Epithelial cell of prostate (primary cell): ENCODE measurements around the gene DNM3.
A peak's percentile ranks its signal among the peaks of the same experiment; 100 is the strongest.
"Not testable (repeated sequence)": the region's sequence is repeated elsewhere in the genome, so short reads cannot be mapped to it uniquely, and the experiment has no call there.

Experiments
- DNase-seq: peaks from one replicate; pipeline ENCODE4 v3.0.0-alpha.2; 2011; ENCODE audit warnings: low read depth, low spot score
- H3K27ac ChIP-seq: fragments of 450-650 bp; 2 replicates; pipeline ENCODE4 v1.5.1; 2017; ENCODE audit warnings: mild to moderate bottlenecking

The DNM3 gene

GRCh38 chr1:171841050-171841910, at the start of gene DNM3:
DNM3 (plus strand) TSS chr1:171841498; CDS start chr1:171841657, 159 bp downstream.
- peak within 1 kb of the TSS; percentile 59 for H3K27ac ChIP-seq
- no peak for DNase-seq

- peak overlapping the region; percentile 78 for H3K27ac ChIP-seq
- no peak for DNase-seq
These were observed 48.5 kb upstream of the DNM3 start for GRCh38 chr1:171792656-171793369.

GRCh38 chr1:171793636-171794035, 47.7 kb upstream of the DNM3 start:
- DNase-seq = no peak
- peak overlapping the region; percentile 78 for H3K27ac ChIP-seq

GRCh38 chr1:171794085-171794484, 47.2 kb upstream of the DNM3 start:
- DNase-seq = peak; percentile 40
- peak overlapping the region; percentile 78 for H3K27ac ChIP-seq

GRCh38 chr1:171796592-171796991, 44.7 kb upstream of the DNM3 start:
- no peak for DNase-seq
- H3K27ac ChIP-seq = no peak overlapping the region

- no peak for DNase-seq
These were observed 43.0 kb upstream of the DNM3 start for GRCh38 chr1:171798311-171798710.

GRCh38 chr1:171798765-171799164, 42.5 kb upstream of the DNM3 start:
- no peak overlapping the region for H3K27ac ChIP-seq
- DNase-seq = no peak

More at GRCh38 chr1:171798311-171798710, 43.0 kb upstream of the DNM3 start:
- no peak overlapping the region for H3K27ac ChIP-seq

- DNase-seq = no peak
These were observed 42.1 kb upstream of the DNM3 start for GRCh38 chr1:171799166-171799565.

GRCh38 chr1:171799698-171800097, 41.6 kb upstream of the DNM3 start:
- H3K27ac ChIP-seq = not testable (repeated sequence)

More at GRCh38 chr1:171799166-171799565, 42.1 kb upstream of the DNM3 start:
- no peak overlapping the region for H3K27ac ChIP-seq

GRCh38 chr1:171800342-171800741, 41.0 kb upstream of the DNM3 start:
- no peak for DNase-seq

More at GRCh38 chr1:171799698-171800097, 41.6 kb upstream of the DNM3 start:
- not testable (repeated sequence) for DNase-seq

GRCh38 chr1:171800851-171801250, 40.4 kb upstream of the DNM3 start:
- no peak overlapping the region for H3K27ac ChIP-seq
- no peak for DNase-seq

More at GRCh38 chr1:171800342-171800741, 41.0 kb upstream of the DNM3 start:
- no peak overlapping the region for H3K27ac ChIP-seq

- H3K27ac ChIP-seq = no peak overlapping the region
- no peak for DNase-seq
These were observed 39.8 kb upstream of the DNM3 start for GRCh38 chr1:171801487-171801891.

GRCh38 chr1:171802207-171802606, 39.1 kb upstream of the DNM3 start:
- no peak for DNase-seq
- no peak overlapping the region for H3K27ac ChIP-seq

GRCh38 chr1:171803045-171803444, 38.3 kb upstream of the DNM3 start:
- no peak for DNase-seq
- H3K27ac ChIP-seq = no peak overlapping the region

- no peak for DNase-seq
These were observed 37.8 kb upstream of the DNM3 start for GRCh38 chr1:171803461-171804022.

GRCh38 chr1:171805395-171806115, 35.7 kb upstream of the DNM3 start:
- no peak overlapping the region for H3K27ac ChIP-seq

More at GRCh38 chr1:171803461-171804022, 37.8 kb upstream of the DNM3 start:
- no peak overlapping the region for H3K27ac ChIP-seq

GRCh38 chr1:171807556-171807955, 33.7 kb upstream of the DNM3 start:
- DNase-seq = no peak
- H3K27ac ChIP-seq = no peak overlapping the region

More at GRCh38 chr1:171805395-171806115, 35.7 kb upstream of the DNM3 start:
- no peak for DNase-seq

GRCh38 chr1:171809834-171810233, 31.5 kb upstream of the DNM3 start:
- H3K27ac ChIP-seq = no peak overlapping the region
- DNase-seq = peak; percentile 44

- no peak for DNase-seq
- H3K27ac ChIP-seq = no peak overlapping the region
These were observed 29.6 kb upstream of the DNM3 start for GRCh38 chr1:171811672-171812071.

- DNase-seq = no peak
- no peak overlapping the region for H3K27ac ChIP-seq
These were observed 26.6 kb upstream of the DNM3 start for GRCh38 chr1:171814692-171815091.
